Activated T-cell treated with anti-CD3 and anti-CD28 coated beads for 4 hours (primary cell): ENCODE results near the gene PTP4A2.
"Not testable (repeated sequence)": the region's sequence is repeated elsewhere in the genome, so short reads cannot be mapped to it uniquely, and the experiment has no call there.

Experiments used
- DNase-seq: peaks from one replicate; pipeline ENCODE4 v3.0.0-alpha.2; 2020

Gene PTP4A2

DNA sequence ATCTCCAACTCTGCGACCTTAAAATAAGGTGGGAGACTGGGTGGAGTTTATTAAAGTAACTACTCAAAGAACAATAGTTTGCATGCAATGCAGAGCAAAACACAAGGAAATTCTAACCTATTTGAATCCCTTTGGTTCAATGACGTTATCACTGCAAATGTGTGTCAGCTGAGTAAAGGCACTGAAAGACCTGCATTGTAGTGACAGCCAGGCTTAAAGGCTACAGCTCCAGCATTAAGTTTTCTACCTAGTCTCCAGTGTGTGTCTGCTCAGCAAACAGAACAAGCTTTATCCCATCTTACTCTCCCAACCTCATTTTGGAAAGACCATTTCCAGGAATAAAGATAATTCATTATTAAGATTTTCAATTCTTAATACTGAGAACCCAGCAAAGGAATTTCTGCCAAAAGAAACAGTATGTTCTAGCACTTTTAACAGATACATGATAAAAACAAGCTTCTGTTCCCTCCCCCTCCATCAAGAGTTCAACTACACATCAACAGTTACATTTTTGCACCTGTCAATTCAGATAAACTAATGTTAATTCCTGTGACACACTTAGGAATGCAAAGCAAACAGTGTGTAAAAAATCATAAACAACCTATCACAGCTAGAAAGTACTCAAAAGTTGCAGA, 14.2 kb downstream of the PTP4A2 start:
- no peak for DNase-seq

- no peak for DNase-seq
Observed at GRCh38 chr1:31920956-31921355, 17.2 kb downstream of the PTP4A2 start.

- DNase-seq = no peak
Observed at GRCh38 chr1:31919591-31919990, 18.6 kb downstream of the PTP4A2 start.

DNA sequence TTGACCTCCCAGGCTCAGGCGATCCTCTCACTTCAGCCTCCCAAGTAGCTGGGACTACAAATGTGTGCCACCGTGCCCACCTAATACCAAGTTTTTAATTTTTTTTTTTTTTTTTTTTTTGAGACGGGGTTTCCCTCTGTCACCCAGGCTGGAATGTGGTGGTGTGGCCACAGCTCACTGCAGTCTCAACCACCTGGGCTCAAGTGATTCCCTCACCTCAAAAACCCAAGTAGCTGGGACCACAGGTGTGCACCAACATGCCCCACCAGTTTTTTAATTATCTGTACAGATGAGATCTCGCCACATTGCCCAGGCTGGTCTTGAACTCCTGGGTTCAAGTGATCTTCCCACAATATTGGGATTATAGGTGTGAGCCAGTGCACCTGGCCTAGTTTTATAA, 22.7 kb downstream of the PTP4A2 start:
- DNase-seq = no peak

DNA sequence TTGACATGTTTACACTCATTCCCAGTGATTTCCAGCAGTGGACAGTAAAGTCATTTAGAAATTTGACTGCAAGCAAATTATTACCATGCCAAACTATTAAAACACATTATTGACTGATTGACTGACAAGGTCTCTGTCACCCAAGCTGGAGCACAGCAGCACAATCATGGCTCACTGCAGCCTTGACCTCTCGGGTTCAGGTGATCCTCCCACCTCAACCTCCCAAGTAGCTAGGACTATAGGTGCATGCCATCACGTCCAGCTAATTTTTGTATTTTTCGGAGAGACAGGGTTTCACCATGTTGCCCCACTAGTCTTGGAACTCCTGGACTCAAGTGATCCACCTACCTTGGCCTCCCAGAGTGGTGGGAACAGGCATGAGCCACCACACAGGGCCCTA, 24.2 kb downstream of the PTP4A2 start:
- no peak for DNase-seq

- no peak for DNase-seq
Observed at GRCh38 chr1:31912839-31913239, 25.3 kb downstream of the PTP4A2 start.

DNA sequence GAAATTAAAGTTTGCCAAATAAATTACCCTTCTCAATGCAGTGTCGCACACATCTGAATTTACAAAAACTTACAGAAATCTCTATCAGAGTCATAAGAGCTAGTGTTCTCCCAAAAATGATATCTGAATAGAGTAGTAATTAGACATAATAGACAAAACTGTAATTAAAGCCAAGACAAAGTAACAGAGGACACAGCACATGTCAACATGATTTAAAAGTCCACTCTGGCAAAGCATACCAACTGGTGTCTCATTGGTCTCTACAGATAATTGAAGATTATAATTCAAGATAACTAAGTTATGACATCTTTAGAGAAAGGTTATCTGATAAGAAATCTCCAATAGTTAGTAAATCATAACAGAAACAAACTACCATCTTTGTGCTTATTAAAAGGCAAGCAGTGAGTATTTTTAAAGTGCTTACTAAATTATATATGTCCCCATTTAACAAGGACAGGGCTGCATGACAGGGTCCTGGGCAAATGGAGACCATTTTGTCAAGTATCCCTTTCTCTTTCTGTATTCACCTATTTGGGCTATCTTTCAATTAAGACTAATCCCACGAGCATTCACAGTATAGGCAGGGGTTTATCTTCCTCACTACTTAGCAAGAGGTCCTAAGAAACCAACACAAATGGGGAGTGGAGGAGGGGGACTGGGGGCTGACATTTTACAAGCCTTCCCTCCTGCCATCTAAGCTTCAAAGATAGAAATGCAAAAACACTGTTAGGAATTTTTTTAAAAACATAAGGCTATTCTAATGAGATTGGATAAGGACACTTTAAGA, 26.0 kb downstream of the PTP4A2 start:
- DNase-seq = no peak

DNA sequence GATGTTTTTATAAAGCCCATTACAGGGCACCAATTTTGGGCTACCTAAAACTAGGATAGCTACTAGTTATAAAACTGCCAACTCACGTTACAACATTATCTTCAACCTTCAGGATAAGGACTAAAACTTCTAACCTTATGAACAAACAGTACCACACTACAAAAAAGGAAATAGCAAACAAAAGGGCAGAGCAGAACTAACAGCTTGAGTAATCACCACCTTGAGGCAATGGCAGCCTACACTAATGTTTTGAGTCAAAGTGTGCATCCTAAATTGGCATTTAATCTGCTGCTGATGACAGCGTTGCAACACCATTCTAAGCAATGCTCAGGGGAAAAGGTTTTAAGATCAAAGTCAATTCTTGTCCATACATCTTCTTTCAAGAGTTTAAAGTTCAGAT, 27.2 kb downstream of the PTP4A2 start:
- no peak for DNase-seq

DNA sequence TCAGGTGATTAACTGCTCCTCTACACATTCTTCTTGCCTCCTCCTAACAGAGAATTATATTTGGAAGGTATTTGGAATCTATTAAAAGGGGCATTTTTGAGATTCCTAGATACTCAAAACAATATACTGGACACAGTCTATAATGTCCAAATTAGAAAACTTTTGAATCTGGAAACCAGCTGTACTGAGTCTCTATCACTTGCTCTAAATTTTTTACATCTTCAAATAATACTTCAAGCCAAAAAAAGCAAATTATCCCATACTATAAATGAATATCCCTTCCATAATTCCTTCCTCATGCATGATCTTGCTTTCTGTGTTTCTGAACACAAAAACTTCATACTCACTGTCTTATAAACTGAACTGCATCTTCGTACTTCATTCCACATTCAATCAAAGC, 28.5 kb downstream of the PTP4A2 start:
- DNase-seq = no peak

GRCh38 chr1:31906557-31906956, 31.6 kb downstream of the PTP4A2 start:
- DNase-seq = no peak

DNA sequence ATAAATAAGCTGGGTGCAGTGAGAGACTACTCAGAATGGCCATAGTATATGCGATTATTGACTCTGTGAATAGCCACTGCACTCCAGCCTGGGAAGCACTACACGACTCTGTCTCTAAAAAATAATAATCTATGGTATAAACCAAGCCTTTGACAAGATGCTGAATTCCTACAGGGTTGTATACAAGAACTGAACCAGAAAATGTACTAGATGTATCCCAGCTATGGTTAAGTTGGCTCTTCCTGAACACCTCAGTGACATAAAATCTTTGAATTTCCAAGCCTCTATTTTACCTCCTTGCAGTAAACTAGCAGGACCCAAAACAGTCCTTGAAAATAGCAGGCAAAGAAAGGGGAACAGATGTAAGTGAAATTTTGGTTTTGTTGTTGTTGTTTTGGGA, 32.5 kb downstream of the PTP4A2 start:
- no peak for DNase-seq

DNA sequence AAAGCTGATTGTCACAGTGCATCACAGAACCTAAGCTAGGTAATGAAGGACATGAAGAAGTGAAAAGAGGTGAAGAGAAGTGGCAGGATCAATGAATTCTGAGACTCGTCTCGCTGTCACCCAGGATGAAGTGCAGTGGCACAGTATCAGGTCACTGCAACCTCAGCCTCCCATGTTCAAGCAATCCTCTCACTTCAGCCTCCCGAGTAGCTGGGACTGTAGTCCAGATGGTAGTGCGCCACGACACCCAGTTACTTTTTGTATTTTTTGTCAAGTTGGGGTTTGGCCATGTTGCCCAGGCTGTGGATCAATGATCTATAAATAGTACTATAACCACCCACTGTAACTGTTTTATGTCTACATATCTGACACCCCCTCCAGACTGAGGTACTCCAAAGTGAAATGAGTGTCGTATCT, 33.1 kb downstream of the PTP4A2 start:
- no peak for DNase-seq

DNA sequence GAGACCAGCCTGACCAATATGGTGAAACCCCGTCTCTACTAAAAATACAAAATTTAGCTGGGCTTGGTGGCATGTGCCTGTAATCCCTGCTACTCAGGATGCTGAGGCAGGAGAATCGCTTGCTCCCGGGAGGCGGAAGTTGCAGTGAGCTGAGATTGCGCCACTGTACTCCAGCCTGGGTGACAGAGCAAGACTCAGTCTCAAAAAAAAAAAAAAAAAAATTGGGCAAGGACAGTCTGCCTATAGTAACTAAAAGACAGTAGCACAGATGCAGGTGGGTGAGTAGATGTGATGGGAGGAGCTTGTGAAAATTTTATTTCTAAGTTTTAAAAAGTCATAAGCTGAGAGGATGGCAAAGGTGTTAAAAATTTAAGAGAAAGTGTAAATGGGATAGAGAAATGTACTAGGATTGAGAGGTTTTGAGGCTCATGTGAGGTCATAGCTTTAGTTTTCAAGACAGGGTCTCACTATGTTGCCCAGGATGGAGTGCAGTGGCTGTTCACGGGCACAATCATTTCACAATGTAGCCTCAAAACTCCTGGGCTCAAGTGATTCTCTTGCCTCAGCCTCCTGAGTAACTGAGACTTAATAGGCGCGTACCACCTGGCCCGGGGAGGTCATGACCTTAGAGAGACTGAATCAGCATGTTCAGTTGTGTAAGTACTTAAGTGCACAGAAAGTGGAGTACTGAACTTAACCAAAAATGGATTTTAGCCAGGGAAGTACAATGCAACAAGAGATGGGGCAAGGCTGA, 33.7 kb downstream of the PTP4A2 start:
- no peak for DNase-seq

DNA sequence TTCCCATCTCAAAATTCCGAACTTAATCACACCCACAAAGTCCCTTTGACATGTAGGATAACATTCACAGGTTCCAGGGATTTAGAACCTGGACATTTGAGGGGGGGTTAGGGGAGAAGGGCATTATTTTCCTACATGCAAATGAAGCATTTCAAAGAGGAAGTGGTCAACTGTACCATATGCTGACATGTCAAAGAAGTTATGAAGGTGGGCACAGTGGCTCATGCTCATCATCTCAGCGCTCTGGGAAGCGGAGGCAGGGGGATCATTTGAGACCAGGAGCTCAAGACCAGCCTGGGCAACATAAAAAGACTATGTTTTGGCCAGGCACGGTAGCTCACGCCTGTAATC, 35.7 kb downstream of the PTP4A2 start:
- DNase-seq = no peak

GRCh38 chr1:31901838-31902509, 36.2 kb downstream of the PTP4A2 start:
- DNase-seq = no peak

DNA sequence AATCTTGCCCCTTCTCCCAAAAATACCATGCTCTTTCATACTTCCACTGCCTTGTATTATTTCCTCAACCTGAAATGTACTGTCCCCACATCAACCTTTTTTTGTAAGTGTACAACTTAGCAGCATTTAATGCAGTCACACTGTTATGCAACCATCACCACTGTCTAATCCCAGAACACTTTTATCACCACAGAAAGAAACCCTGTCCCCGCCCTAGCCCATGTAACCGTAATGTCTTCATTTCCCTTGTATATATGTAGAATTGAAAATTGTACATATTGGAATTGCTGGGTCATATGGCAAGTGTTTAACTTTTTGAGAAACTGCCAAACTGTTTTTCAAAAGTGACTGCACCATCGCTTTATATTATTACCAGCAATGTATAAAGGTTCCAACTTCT, 37.4 kb downstream of the PTP4A2 start:
- DNase-seq = no peak

DNA sequence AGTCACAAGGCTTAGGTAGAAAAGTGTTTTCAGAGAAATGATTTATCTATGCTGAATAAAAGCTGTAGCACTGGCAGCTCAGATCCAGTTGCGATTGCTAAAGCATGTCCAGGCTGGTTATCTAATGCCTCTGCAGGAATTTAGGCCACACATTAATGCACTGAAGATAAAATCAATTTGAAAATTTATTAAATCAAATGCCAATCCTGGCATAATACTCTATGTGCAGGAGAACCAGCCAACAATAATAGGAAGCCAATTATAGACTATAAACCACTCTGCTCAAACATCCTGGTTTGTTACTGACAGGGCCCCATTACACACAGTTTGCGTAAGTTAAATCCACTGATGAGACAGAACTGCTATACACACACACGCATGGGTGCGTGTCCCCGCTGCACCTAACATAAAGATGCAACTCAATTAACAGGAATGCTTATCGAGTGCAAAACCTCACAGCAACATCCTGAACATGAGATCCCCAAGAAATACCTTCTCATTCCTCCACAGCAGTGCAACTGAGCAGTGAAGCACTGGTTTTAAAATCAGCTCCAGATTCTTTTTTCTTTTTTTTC, 40.6 kb downstream of the PTP4A2 start:
- no peak for DNase-seq

DNA sequence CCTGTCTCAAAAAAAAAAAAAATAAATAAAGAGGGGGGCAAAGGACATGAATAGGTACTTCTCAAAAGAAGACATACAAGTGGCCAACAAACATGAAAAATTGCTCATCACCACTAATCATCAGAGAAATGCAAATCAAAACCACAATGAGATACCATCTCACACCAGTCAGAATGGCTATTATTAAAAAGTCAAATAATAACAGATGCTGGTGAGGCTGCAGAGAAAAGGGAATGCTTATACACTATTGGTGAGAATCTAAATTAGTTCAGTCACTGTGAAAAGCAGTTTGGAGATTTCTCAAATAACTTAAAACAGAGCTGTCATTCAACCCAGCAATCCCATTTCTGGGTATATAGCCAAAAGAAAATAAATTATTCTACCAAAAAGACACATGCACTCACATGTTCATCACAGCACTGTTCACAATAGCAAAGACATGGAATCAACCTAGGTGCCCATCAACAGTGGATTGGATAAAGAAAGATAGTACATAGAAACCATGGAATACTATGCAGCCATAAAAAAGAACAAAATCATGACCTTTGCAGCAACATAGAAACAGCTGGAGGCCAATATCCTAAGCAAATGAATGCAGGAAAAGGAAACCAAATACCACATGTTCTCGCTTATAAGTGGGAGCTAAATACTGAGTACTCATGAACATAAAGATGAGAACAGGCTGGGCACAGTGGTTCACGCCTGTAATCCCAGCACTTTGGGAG, 42.5 kb downstream of the PTP4A2 start:
- DNase-seq = not testable (repeated sequence)

GRCh38 chr1:31891280-31891679, 46.9 kb downstream of the PTP4A2 start:
- no peak for DNase-seq

- no peak for DNase-seq
Observed at GRCh38 chr1:31888291-31888690, 49.9 kb downstream of the PTP4A2 start.

GRCh38 chr1:31886866-31887265, 51.3 kb downstream of the PTP4A2 start:
- DNase-seq = no peak

- no peak for DNase-seq
Observed at GRCh38 chr1:31885851-31886250, 52.3 kb downstream of the PTP4A2 start.
